ENCODE results near the gene SBNO1.

DNA sequence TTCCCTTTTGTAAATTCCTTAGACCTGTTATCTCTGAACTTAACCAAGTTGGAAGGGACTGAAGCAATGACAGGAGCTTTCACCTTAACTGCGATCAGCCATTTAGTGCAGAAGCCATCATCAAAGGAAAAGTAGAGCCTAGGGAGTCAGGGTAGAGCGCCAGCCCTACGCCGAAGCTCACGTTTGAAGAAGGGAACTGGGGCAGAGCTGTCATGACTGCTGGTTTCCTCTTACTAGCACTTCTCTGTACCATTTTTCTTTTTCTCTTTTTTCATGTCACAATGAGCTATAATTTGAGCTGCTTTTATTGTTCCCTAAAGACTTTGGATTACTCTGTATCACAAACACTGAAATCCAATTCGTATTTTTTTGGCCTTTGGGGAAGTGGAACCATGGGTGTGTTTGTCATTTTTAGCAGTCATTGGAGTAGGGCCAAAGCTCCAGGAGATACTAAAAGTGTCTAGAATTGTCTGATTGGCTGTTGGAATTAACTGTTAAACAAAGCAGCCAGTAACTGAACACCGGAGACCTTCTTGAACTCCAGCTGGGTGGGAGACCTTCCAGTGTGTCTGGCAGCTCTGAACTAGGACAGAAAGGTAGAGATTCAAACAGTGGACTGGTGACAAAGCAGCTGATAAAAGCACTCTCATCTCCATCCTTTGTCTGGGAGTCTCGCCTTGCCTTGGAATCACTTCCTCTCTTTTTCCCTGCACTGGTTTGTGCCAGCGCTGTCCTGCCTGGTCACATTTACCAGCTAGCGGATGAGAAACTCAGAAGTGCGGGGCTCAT is 122.3 kb downstream of the SBNO1 start:
- TF ChIP-seq, protein P1, sequence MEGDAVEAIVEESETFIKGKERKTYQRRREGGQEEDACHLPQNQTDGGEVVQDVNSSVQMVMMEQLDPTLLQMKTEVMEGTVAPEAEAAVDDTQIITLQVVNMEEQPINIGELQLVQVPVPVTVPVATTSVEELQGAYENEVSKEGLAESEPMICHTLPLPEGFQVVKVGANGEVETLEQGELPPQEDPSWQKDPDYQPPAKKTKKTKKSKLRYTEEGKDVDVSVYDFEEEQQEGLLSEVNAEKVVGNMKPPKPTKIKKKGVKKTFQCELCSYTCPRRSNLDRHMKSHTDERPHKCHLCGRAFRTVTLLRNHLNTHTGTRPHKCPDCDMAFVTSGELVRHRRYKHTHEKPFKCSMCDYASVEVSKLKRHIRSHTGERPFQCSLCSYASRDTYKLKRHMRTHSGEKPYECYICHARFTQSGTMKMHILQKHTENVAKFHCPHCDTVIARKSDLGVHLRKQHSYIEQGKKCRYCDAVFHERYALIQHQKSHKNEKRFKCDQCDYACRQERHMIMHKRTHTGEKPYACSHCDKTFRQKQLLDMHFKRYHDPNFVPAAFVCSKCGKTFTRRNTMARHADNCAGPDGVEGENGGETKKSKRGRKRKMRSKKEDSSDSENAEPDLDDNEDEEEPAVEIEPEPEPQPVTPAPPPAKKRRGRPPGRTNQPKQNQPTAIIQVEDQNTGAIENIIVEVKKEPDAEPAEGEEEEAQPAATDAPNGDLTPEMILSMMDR (IDR thresholded peaks at IDR 0.05), result no peak
- TF ChIP-seq EP300 (IDR thresholded peaks at IDR 0.05), result no peak

Measured in sigmoid colon (tissue), 4 donors.